Measurements from ENCODE around the gene HLF.

DNA sequence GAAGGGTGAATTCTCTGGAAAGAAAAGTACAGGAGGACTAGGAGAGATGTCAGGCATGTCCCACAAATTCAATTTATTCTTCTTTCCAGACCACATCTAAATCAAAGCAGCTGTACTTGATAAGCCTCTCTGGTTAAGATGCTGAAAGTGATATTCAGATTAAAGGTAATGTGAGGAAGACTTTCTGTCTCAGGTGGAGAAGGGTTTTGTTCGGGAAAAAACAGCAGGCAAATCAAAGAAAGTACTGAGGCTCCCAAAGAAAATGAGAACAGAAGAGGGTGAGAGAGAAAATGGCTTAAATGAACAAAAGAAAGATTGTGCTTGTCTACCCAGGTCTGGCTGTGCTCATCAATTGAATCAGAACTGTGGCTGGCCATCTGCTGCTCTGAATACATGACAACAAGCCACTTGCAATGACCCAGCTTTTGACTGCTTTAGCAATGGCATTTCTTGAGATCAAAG, 101.3 kb downstream of the HLF start:
- TF ChIP-seq, protein P1, sequence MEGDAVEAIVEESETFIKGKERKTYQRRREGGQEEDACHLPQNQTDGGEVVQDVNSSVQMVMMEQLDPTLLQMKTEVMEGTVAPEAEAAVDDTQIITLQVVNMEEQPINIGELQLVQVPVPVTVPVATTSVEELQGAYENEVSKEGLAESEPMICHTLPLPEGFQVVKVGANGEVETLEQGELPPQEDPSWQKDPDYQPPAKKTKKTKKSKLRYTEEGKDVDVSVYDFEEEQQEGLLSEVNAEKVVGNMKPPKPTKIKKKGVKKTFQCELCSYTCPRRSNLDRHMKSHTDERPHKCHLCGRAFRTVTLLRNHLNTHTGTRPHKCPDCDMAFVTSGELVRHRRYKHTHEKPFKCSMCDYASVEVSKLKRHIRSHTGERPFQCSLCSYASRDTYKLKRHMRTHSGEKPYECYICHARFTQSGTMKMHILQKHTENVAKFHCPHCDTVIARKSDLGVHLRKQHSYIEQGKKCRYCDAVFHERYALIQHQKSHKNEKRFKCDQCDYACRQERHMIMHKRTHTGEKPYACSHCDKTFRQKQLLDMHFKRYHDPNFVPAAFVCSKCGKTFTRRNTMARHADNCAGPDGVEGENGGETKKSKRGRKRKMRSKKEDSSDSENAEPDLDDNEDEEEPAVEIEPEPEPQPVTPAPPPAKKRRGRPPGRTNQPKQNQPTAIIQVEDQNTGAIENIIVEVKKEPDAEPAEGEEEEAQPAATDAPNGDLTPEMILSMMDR (IDR thresholded peaks at IDR 0.05) = no peak
- TF ChIP-seq POLR2A (IDR thresholded peaks at IDR 0.05) = no peak

Measured in Peyer's patch (tissue), 4 donors.